ENCODE measurements around the gene TEAD1. TPM values are rescaled to one million over a fixed set of nuclear protein-coding genes. Genes with fewer than 3 reads are reported as not detected.

TEAD1 gene
- total RNA-seq, 4 donors from 2014 or later = 38.8 to 110 (median 75.3) TPM

- DNase-seq = no peak
- H3K27me3 ChIP-seq = no peaks in the 10 kb centered on the region
- TF ChIP-seq POLR2A (IDR thresholded peaks at IDR 0.05) (no peak), CTCF (IDR thresholded peaks at IDR 0.05) (no peak)
- H3K27ac ChIP-seq = no peak overlapping the region
- H3K9me3 ChIP-seq = no peaks in the 10 kb centered on the region
- no peaks in the 10 kb centered on the region for H3K36me3 ChIP-seq
- H3K4me1 ChIP-seq = no peaks in the 10 kb centered on the region
- intact Hi-C loops (cut with DNase I; ENCODE audit: low total_unique reads) = no loop called here
- no peak overlapping the region for H3K4me3 ChIP-seq
Observed at GRCh38 chr11:12927221-12927620, 253.0 kb downstream of the TEAD1 start.

- intact Hi-C loops (cut with DNase I; ENCODE audit: low total_unique reads) = no loop called here
- Histone ChIP-seq H3K27me3 (no peaks in the 10 kb centered on the region), H3K27ac (no peak overlapping the region), H3K4me3 (no peak overlapping the region), H3K9me3 (no peaks in the 10 kb centered on the region), H3K36me3 (no peaks in the 10 kb centered on the region), H3K4me1 (no peaks in the 10 kb centered on the region)
- DNase-seq = no peak
- TF ChIP-seq CTCF (IDR thresholded peaks at IDR 0.05) = no peak
- no peak for TF ChIP-seq POLR2A (IDR thresholded peaks at IDR 0.05)
Observed at GRCh38 chr11:12927886-12928285, 253.7 kb downstream of the TEAD1 start.

- Histone ChIP-seq H3K36me3 (no peaks in the 10 kb centered on the region), H3K4me3 (no peak overlapping the region)
- TF ChIP-seq POLR2A (IDR thresholded peaks at IDR 0.05) (no peak), CTCF (IDR thresholded peaks at IDR 0.05) (no peak)
Observed at GRCh38 chr11:12930850-12931249, 256.6 kb downstream of the TEAD1 start.

GRCh38 chr11:12932485-12932884 lies 258.3 kb downstream of the TEAD1 start:
- TF ChIP-seq CTCF (IDR thresholded peaks at IDR 0.05) = no peak
- TF ChIP-seq POLR2A (IDR thresholded peaks at IDR 0.05) = no peak
- DNase-seq = no peak
- intact Hi-C loops (cut with DNase I; ENCODE audit: low total_unique reads) = no loop called here
- Histone ChIP-seq H3K4me3 (no peak overlapping the region), H3K36me3 (no peaks in the 10 kb centered on the region), H3K9me3 (no peaks in the 10 kb centered on the region), H3K27me3 (no peaks in the 10 kb centered on the region), H3K4me1 (no peaks in the 10 kb centered on the region), H3K27ac (no peak overlapping the region)

More at GRCh38 chr11:12930850-12931249, 256.6 kb downstream of the TEAD1 start:
- no peaks in the 10 kb centered on the region for H3K9me3 ChIP-seq
- no peak for DNase-seq
- no peaks in the 10 kb centered on the region for H3K4me1 ChIP-seq
- no peaks in the 10 kb centered on the region for H3K27me3 ChIP-seq
- intact Hi-C loops (cut with DNase I; ENCODE audit: low total_unique reads) = no loop called here
- H3K27ac ChIP-seq = no peak overlapping the region

- H3K36me3 ChIP-seq = no peaks in the 10 kb centered on the region
- H3K4me1 ChIP-seq = no peaks in the 10 kb centered on the region
- H3K27me3 ChIP-seq = no peaks in the 10 kb centered on the region
- H3K9me3 ChIP-seq = no peaks in the 10 kb centered on the region
- intact Hi-C loops (cut with DNase I; ENCODE audit: low total_unique reads) = no loop called here
- TF ChIP-seq CTCF (IDR thresholded peaks at IDR 0.05) (no peak), POLR2A (IDR thresholded peaks at IDR 0.05) (no peak)
- H3K4me3 ChIP-seq = no peak overlapping the region
- no peak overlapping the region for H3K27ac ChIP-seq
- no peak for DNase-seq
Observed at GRCh38 chr11:12936200-12936599, 262.0 kb downstream of the TEAD1 start.
